GM21447 (cell line): Measurements from ENCODE around the gene CCDC170.
"Not testable (repeated sequence)": the region's sequence is repeated elsewhere in the genome, so short reads cannot be mapped to it uniquely, and the experiment has no call there.

Experiments used
- ATAC-seq: cut with Tn5 transposase; IDR thresholded peaks from one replicate; pipeline ENCODE4 v1.9.1; 2021; ENCODE audit not compliant: unreplicated experiment

Gene CCDC170

DNA sequence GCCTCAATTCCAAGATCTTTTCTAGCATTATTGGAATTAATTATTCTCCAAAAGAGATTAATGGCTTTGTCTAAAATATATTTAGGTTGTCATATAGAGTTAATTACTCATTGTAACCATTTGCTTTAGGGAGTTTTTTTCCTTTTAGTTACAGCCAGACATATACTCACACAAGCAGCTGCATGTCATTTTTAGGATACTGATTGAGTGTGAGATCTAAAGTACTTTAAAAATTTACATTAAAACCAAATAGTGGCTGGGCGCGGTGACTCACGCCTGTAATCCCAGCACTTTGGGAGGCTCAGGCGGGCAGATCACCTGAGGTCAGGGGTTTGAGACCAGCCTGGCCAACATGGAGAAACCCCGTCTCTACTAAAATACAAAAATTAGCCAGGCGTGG, 51.1 kb downstream of the CCDC170 start:
- not testable (repeated sequence) for ATAC-seq

DNA sequence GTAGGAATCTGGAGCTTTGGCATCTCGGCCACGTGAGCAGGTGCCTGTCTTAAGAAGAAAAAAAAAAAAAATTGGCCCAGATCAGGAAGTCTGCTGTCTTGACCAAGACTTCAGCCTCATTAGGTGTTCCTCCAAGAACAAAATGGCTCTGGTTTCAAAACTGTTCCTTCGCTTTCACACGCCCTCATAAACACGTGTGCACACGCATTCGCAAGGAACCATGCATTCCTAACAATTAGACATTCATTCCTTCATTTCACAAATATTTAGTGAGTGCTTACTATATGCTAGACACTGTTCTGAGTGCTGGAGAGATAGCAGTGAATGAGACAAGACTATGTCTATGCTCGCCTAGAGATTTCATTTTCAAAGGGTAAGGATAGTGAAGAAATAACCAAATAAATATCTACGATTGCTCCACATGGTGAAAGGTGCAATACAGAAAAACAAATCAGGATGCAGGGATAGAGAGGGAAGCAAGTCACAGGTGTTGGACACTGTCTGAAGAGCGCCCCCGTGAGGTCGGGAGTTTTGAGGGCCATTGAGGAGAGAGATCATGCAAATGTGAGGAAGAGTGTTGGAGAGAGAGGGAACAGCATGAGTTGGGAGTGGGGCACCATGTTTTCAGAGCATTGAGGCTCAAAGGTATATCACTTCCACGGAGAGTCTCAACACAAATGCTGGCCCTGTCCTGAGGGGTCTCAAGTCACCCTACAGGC, 53.3 kb downstream of the CCDC170 start:
- ATAC-seq, result no peak

DNA sequence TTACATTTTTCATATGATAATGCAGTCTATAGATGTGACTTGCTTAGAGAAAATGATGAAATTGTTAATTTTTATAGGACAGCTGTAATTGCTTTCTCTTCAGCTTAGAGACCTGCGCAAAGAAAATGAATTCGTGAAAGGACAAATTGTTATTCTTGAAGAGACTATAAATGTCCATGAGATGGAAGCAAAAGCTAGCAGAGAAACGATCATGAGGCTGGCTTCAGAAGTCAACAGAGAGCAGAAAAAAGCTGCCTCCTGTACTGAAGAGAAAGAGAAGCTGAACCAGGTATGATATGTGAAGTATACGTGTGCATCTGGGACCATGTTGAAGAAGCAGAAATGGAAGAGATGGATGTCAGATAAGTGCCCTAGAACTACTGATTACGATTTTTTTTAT, 54.4 kb downstream of the CCDC170 start:
- ATAC-seq, result no peak

DNA sequence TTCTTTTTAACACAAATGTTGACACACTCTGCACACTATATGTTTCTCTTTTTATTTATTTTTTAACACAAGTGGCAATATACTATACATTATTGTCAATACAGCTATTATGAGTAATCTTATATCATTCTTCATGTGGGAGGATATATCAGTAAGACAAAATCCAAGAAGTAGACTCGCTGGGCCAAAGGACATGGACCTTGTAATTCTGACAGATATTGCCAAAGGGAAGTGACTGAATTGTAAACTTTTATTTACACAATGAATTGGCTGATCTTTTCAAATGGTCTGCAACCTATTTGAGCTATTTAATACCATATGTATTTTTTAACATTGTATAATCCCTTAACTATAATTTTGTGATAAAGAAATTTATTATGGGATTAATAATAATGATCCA, 56.0 kb downstream of the CCDC170 start:
- ATAC-seq, result no peak

DNA sequence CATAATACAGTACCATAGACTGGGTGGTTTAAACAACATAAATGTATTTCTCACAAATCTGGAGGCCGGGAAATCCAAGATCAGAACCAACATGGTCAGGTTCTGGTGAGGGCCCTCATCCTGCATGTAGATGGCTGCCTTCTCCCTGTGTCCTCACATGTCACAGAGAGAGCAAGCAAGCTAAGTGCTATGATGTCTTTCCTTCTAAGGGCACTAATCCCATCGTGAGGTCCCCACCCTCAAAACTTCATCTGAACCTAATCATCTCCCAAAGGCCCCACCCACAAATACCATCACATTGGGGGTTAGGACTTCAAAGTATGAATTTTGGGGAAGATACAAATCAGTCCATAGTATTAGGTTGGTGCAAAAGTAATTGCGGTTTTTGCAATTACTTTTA, 56.8 kb downstream of the CCDC170 start:
- no peak for ATAC-seq

DNA sequence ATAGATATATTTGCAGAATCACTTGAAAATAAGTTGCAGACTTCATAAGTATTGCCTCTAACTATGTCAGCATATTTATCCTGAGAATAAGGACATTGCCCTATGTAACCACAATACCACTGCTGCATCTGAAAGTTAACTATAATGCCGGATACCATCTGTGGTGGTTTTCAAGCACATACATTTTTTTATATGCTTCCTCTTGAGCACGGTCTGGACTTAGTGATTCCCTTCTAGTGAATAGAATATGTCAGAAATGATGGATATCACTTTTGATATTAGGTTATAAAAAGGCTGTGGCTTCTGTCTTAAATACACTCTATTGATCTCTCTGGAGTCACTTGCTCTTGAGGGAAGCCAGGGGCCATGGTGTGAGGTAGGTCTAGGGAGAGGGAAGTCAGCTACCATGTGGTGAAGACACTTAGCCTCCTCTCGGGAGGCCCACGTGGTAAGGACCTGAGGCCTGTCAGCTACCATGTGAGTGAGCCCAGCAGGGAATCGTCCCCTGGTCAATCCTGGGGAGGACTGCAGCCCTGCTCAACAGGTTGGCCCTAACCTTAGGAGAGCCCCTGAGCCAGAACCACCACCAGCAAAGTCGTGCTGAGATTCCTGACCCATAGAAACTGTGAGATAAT, 57.5 kb downstream of the CCDC170 start:
- ATAC-seq, result no peak

DNA sequence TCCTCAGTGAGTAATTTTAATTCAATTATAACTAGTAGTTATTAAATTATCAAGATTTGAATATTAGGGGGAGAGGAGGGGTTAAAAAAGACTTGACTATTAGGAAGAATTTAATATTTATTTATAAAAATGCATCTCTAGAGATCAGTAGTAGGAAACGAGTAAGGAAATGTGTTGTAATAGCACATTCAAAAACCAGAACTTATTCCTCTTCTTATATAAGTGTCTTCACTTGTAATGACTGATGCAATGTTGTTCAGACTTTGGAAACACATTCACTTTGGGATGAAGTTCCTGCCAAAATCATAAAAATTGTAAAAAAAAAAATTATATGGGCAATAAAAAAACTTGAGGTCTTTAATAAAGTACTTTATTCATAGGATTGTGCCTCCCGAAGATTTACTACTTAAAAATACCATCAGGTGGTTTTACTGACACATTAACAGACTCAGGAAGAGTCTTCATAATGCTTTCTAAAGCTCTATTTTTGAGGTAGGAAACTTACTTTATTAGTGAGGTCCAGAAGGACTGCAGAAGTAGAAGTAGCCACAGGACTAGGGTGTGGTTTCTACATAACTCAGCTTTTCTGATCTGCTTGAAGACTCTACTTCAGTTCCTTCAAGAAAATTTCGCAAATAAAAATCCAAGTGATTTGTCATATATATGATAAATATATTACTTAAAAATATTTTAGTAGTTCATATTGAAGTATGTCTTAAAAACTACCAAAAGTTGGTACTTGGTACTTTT, 59.8 kb downstream of the CCDC170 start:
- no peak for ATAC-seq

DNA sequence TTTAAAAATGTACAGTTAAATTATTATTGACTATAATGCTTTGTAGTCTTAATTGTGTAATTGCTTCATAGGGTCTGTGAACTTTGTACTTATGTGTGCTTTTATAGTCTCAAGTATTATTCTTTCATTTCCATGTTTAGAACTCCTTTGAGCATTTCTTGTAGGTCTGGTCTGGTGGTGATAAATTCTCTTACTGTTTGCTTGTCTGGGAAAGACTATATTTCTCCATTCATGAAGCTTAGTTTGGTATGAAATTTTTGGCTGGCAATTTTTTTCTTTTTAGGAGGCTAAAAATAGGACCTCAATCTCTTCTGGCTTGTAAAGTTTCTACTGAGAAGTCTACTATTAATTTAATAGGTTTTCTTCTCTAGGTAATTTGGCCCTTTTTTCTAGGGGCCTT, 67.4 kb downstream of the CCDC170 start:
- ATAC-seq, result no peak

DNA sequence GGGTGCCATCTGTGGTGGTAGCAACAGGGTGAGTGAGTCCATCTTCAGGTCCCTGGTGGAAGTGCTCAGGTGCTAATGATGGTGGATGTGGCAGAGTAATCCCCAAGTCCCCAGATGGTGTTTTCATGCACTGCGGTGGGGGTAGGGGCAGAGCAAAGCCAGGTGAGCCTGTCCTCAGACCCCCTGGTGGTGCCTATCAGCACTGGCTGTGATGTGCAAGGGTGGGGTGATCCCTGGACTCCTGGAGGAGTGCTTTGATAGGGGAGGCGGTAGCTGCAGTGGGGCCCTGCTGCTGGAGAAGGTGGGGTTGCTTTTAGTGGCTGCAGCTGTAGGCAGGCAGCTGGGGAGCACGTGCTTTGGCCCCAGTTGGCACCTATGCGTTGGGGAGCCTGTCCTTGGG, 70.8 kb downstream of the CCDC170 start:
- no peak for ATAC-seq

DNA sequence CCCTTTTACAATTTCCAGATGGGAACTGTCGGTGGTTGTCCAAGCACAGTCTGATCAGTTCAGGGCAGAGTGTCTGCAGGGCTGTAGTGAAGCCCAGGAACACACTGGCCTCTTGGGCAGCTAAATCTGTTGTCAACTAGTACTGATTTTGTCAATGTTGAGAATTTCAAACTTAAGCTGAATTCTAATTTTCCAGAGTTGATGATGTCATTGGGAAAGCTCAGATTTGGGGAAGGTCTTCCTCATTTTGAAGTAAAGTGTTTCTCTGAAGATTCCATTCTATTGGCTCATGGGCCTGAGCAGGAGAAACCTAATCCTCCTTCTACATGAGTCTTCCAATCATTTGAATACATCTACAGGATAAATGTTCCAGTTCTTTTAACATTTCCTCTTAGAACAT, 72.1 kb downstream of the CCDC170 start:
- ATAC-seq, result no peak

DNA sequence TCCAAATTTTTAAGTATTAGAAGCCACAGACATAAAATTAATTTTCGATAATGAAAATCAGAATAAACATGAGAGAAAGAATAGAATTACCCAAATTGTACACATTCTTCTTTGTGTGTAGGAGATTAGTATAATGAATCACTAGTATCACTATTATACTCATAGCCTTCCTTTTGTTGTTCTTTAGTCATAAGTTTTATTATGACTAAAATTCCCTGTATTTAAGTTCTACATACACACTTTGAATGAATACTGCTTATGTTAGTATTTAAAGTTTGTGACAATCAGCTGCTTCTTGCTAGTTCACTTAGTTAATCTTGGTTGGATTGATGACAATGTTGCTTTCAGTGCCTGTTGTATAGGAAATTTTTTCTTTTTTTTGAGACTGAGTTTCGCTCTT, 72.7 kb downstream of the CCDC170 start:
- ATAC-seq, result no peak

DNA sequence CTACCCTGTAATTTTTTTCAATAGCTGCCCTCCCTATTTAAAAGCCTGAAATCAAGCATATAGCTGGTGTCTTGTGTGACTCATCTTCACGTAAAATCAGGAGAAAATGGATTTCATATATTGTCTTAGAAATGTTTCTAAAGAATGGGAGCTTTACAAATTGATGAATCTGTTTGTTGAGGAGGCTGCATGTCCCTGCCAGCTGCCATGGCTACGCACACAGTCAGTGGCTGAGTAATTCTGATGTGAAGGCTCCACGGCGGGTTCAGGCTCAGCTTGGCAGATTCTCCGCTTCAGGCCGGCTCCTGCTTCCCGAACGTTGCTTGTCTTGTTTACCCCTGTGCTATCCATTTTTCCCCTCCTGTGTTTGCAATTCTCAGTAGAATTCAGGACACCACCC, 82.8 kb downstream of the CCDC170 start:
- no peak for ATAC-seq

DNA sequence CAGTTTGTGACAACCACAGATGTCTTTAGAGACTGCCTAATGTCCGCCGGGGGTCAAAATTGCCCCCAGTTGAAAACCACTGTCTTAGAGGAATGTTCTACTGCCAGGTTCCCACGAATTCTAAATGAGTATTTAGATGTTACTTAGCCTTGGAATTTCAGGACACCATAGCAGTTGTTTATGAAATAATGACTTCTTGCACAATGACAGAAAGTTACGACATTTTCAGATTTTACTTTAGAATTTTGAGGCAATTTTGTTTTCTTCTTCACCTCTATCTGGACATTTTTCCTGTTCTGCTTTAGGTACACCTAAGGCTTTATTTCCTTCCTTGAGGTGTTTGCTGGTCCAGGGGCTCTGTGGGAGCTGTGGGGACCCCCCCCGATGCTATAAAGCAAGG, 83.4 kb downstream of the CCDC170 start:
- no peak for ATAC-seq

DNA sequence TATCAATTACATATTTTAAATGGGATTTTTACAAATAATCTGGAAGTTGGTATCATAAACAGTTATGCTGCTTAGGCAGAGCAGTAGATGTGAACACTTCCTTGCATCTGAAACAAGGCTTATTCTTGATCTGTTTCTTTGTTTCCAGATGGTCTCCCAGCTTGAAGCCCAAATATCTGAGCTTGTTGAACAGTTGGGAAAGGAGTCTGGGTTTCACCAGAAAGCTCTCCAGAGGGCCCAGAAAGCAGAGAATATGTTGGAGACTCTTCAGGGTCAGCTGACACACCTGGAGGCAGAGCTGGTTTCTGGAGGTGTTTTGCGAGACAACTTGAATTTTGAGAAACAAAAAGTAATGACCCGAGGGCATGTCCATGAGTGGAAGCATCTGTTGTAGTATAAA, 91.9 kb downstream of the CCDC170 start:
- no peak for ATAC-seq

DNA sequence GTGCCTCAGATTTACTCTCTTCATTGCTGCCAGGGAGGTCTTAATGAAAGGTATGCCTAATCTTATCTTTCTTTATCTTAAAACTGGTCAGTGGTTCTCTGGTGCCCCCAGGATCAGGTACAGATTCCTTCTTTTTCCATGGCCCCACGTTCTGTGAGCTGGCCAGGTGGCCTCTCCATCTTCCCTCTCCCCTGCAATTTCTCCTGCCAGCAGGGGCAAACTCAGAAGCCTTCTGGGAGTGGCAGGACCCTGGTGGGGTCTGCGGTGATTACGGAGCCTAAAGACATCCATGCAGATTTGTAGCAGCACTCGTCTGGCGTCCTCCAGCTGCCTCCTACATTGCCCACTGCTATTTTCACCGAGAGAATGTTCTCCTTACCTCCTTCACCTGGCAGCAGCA, 95.8 kb downstream of the CCDC170 start:
- no peak for ATAC-seq

DNA sequence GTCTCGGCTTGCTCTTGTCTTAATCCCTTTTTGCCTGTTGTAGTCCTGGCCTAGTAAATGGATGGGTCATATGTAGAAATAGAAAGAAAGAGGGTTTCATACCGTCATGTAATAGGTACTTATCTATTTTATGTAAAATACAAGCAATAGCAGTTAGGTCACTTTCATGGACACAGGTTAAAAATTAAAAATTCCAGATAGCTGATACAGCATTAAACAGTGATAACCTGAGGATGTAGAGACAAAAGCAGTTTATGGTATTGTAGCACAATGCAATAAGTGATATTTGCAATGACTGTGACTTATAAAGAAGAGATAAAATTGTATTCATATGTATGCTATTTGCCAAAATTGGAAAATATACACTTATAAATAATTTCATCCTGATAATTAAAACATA, 96.9 kb downstream of the CCDC170 start:
- ATAC-seq, result no peak

DNA sequence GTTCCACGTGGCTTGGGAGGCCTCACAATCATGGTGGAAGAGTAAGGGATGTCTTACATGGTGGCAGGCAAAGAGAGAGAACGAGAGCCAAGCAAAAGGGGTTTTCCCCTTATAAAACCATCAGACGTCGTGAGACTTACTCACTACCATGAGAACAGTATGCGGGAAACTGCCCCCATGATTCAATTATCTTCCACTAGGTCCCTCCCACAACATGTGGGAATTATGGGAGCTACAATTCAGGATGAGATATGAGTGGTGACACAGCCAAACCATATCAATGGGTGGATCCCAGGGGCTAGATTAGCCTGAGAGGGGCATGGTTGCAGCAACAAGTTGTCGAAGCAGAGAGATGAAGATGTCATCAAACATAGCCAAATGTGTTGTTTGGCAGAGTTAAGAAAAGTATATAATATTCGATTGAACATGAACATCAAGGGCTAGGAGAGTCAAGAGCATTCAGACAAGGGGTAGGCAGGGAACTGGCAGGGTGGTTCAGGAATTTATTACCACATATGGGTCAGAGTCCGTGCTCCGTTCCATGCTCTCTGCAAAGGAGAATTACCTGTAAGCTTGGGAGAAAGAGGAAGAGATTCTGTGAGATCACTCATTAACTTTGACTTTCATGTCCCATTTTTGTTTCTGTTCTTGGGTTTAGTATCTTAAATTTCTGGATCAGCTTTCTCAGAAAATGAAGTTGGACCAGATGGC, 98.8 kb downstream of the CCDC170 start:
- no peak for ATAC-seq

DNA sequence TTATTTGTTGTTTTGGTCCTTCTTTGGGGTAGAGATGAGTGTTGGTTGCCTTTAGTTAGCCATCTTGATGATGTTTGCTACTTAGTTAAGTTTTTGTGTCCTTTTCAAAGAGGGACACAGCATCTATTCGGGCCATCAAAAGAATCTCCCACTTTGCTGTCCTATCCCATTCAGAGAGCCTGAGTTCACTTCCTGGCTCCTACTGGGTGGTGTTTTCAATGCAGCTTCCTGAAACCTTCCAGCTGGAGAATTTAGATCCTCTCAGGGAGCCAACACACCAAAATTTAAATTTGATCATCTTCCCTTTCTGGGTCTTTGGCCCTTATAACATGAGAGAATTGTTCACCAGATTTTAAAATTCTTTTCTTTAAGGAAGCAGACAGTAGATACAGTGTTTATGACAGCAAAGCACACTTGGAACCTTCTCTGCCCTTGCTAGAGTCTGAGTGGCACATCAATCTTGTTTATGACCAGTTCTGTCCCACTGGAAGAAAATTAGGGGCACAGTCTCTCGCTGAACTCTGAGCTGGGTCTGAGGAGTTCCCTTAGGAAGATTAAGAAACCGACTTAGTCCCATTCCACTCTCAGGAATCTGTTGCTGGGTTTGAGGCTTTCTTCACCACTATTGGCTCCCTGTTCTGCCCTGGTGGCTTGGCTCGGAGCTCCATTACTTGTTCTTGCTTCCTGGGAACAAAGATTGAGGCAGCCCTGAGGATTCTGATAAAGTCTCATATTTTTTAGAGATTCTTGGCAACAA, 115.5 kb downstream of the CCDC170 start:
- no peak for ATAC-seq

DNA sequence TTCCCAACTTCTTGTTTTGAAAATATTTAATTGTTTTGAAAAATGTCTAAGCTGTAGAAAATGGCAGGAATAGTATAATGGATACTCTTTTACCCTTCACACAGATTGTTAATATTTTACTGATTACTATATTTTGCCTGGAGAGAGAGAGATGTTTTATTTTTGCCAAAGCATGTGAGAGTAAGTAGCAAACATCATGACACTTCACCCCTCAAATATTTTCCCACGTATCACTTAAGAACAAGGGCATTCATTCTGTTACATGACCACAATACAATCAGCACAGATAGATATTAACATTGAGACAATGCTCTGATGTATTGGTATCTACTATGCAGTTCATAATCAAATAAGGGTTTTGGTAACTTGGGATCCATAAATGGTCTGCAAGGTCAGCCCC, 116.5 kb downstream of the CCDC170 start:
- ATAC-seq, result no peak

DNA sequence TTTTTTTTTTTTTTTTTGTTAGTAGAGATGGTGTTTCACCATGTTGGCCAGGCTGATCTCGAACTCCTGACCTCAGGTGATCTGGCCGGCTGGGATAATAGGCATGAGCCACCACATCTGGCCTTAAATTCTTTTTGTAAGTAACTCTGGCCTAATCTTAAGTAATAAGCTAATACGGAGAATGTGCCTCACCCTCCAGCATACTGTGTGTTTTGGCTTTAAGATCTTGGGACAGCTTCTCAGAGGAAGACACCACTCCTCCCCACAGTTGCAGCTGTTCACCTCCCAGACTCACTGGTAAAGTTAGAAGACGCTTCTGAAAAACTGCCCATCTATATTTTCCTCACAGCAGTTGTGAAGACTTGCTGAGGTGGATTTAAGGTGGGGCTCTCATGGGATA, 120.8 kb downstream of the CCDC170 start:
- ATAC-seq, result no peak

DNA sequence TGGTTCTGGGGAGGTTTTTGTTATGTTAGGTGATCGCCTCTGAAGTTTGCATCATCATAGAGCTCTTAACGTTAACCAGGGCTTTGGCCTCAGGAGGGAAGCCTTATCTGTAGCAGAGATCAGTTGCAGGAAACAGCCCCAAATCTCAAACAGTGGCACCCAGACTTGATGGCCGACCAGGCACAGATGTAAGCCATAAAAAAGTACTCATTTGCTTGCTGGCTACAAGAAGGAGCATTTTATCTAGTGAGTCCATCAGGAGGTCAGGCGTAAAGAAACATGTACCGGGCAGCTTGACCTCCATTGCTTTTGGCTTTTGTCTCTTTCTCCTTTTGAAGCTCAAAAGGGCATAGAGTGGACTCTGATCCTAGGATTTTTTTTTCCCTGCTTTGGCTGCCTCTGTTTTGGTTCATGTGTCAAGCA, 122.3 kb downstream of the CCDC170 start:
- no peak for ATAC-seq
